HEK293 (cell line): ENCODE data around the gene TPST1.

ENCODE experiments used
- CTCF ChIA-PET: fragments of 350-600 bp; formaldehyde crosslinking; extraction: SDS; loops from one replicate; lab custom pipeline; 2021; ENCODE audit warnings: antibody characterized with exemption; lab: Yijun Ruan, JAX
- POLR2A ChIA-PET: fragments of 300-600 bp; formaldehyde crosslinking; extraction: SDS; loops from one replicate; lab custom pipeline; 2020; ENCODE audit warnings: antibody characterized with exemption, inconsistent platforms; lab: Yijun Ruan, JAX
- H3K27ac ChIP-seq: fragments of 200-500 bp; sonication (Bioruptor generic); 2 replicates; pipeline ENCODE4 v1.5.1; 2014; ENCODE audit warnings: low read depth, low read length, control low read depth, inconsistent platforms; ENCODE audit errors: extremely low read depth
- H3K36me3 ChIP-seq, 2 experiments: fragments of 200-500 bp in 1 of 2; sonication (Bioruptor generic) in 1 of 2; 1 replicate in 1 of 2; 2 replicates in 1 of 2; pipeline ENCODE4 v1.5.1; 2014 to 2017; ENCODE audit warnings: inconsistent platforms in 2 of 2, low read length in 2 of 2; ENCODE audit not compliant: control insufficient read depth in 2 of 2, insufficient read depth in 1 of 2
- H3K4me1 ChIP-seq: fragments of 200-500 bp; sonication (Bioruptor generic); 2 replicates; pipeline ENCODE4 v1.5.1; 2014; ENCODE audit warnings: mild to moderate bottlenecking, low read length, inconsistent platforms; ENCODE audit not compliant: control insufficient read depth, insufficient read depth
- H3K4me3 ChIP-seq: 2 replicates; pipeline ENCODE4 v1.5.1; 2011; ENCODE audit warnings: low read depth, mild to moderate bottlenecking, control low read depth, low read length, moderate library complexity
- H3K9me3 ChIP-seq: fragments of 200-500 bp; sonication (Bioruptor generic); 2 replicates; pipeline ENCODE4 v1.5.1; 2014; ENCODE audit warnings: low read depth, low read length, inconsistent platforms; ENCODE audit not compliant: control insufficient read depth, insufficient read depth
- KLF16 ChIP-seq: fragments of 450-650 bp; formaldehyde crosslinking; IDR thresholded peaks from 2 replicates; pipeline ENCODE4 v1.5.1; 2017; ENCODE audit warnings: missing biosample characterization, missing genetic modification characterization
- SALL2 ChIP-seq: fragments of 450-650 bp; formaldehyde crosslinking; IDR thresholded peaks from 2 replicates; pipeline ENCODE4 v1.5.0; 2017; ENCODE audit warnings: missing biosample characterization, mild to moderate bottlenecking, missing genetic modification characterization, borderline replicate concordance
- SCRT1 ChIP-seq: fragments of 450-650 bp; formaldehyde crosslinking; IDR thresholded peaks from 2 replicates; pipeline ENCODE4 v1.5.1; 2016; ENCODE audit warnings: missing biosample characterization, missing genetic modification characterization, borderline replicate concordance
- ZBTB48 ChIP-seq: fragments of 450-650 bp; formaldehyde crosslinking; IDR thresholded peaks from 2 replicates; pipeline ENCODE4 v1.5.1; 2016; ENCODE audit warnings: missing biosample characterization, missing genetic modification characterization
- ZFP3 ChIP-seq: fragments of 450-650 bp; formaldehyde crosslinking; IDR thresholded peaks from 2 replicates; pipeline ENCODE4 v1.5.1; 2016; ENCODE audit warnings: low read depth, missing biosample characterization, missing genetic modification characterization
- ZIC2 ChIP-seq: fragments of 450-650 bp; formaldehyde crosslinking; IDR thresholded peaks from 2 replicates; pipeline ENCODE4 v1.5.1; 2016; ENCODE audit warnings: missing biosample characterization, missing genetic modification characterization
- ZNF10 ChIP-seq: fragments of 450-650 bp; formaldehyde crosslinking; IDR thresholded peaks from 2 replicates; pipeline ENCODE4 v1.5.1; 2017; ENCODE audit warnings: missing biosample characterization, missing genetic modification characterization
- ZNF19 ChIP-seq: fragments of 450-650 bp; formaldehyde crosslinking; IDR thresholded peaks from 2 replicates; pipeline ENCODE4; 2016; ENCODE audit warnings: missing biosample characterization, missing genetic modification characterization, low read depth
- ZNF404 ChIP-seq: fragments of 450-650 bp; formaldehyde crosslinking; IDR thresholded peaks from 2 replicates; pipeline ENCODE4 v1.5.1; 2017; ENCODE audit warnings: missing biosample characterization, missing genetic modification characterization
- ZNF514 ChIP-seq: fragments of 450-650 bp; formaldehyde crosslinking; IDR thresholded peaks from 2 replicates; pipeline ENCODE4 v1.5.1; 2016; ENCODE audit warnings: missing biosample characterization, missing genetic modification characterization
- ZNF596 ChIP-seq: fragments of 450-650 bp; IDR thresholded peaks from 2 replicates; pipeline ENCODE4 v1.5.0; 2018; ENCODE audit warnings: missing biosample characterization, mild to moderate bottlenecking, missing genetic modification characterization, moderate library complexity
- ZNF654 ChIP-seq: fragments of 450-650 bp; formaldehyde crosslinking; IDR thresholded peaks from 2 replicates; pipeline ENCODE4 v1.5.1; 2016; ENCODE audit warnings: low read depth, missing biosample characterization, missing genetic modification characterization
- ZNF677 ChIP-seq: fragments of 450-650 bp; IDR thresholded peaks from 2 replicates; pipeline ENCODE4 v1.5.0; 2018; ENCODE audit warnings: missing biosample characterization, mild to moderate bottlenecking, missing genetic modification characterization, moderate library complexity
- TF ChIP-seq, protein P1 (sequence below): fragments of 450-650 bp; formaldehyde crosslinking; IDR thresholded peaks from 2 replicates; pipeline ENCODE4 v1.5.1; 2016; ENCODE audit warnings: missing biosample characterization, missing genetic modification characterization
- TF ChIP-seq, protein P2 (sequence below): fragments of 450-650 bp; formaldehyde crosslinking; IDR thresholded peaks from 2 replicates; pipeline ENCODE4 v1.5.1; 2016; ENCODE audit warnings: missing biosample characterization, missing genetic modification characterization

Gene TPST1

DNA sequence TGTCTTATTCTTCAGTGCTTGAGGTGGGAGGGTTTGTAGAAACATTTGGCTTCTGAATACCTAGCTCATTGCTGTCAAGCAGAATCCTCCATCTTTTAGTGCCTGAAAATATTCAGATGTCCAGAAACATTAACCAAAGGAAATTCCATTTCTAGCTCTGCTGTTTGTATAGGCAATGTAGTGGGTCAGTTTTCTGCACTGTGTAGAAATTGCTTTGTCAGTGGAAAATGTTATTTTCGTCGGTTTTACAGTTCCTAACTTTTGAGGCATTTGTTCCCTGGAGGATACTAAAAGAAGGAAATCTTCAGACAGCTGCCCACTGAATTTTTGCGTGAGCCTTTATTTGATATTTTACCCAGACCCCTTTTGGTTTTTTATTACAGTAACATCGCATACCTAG, 143.4 kb downstream of the TPST1 start:
- Histone ChIP-seq H3K4me1 (no peaks in the 10 kb centered on the region), H3K36me3 (no peaks in the 10 kb centered on the region; a peak in 1 of 3 replicates), H3K4me3 (no peak overlapping the region), H3K9me3 (no peaks in the 10 kb centered on the region), H3K27ac (no peak overlapping the region)
- TF ChIP-seq, protein P1, sequence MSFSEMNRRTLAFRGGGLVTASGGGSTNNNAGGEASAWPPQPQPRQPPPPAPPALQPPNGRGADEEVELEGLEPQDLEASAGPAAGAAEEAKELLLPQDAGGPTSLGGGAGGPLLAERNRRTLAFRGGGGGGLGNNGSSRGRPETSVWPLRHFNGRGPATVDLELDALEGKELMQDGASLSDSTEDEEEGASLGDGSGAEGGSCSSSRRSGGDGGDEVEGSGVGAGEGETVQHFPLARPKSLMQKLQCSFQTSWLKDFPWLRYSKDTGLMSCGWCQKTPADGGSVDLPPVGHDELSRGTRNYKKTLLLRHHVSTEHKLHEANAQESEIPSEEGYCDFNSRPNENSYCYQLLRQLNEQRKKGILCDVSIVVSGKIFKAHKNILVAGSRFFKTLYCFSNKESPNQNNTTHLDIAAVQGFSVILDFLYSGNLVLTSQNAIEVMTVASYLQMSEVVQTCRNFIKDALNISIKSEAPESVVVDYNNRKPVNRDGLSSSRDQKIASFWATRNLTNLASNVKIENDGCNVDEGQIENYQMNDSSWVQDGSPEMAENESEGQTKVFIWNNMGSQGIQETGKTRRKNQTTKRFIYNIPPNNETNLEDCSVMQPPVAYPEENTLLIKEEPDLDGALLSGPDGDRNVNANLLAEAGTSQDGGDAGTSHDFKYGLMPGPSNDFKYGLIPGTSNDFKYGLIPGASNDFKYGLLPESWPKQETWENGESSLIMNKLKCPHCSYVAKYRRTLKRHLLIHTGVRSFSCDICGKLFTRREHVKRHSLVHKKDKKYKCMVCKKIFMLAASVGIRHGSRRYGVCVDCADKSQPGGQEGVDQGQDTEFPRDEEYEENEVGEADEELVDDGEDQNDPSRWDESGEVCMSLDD (tag by site-specific recombination) = no peak
- TF ChIP-seq ZNF404 (tag by site-specific recombination) (no peak), ZFP3 (tag by site-specific recombination) (no peak), ZNF677 (tag by site-specific recombination) (no peak)
- POLR2A ChIA-PET = interaction anchor here (0.6 kb wide), 1 partner anchor 283 kb away, joined by 4 read pairs; no protein-coding TSS in a partner anchor
- CTCF ChIA-PET = interaction anchor here (0.6 kb wide), 1 partner anchor 332 kb away, joined by 3 read pairs; no protein-coding TSS in a partner anchor

DNA sequence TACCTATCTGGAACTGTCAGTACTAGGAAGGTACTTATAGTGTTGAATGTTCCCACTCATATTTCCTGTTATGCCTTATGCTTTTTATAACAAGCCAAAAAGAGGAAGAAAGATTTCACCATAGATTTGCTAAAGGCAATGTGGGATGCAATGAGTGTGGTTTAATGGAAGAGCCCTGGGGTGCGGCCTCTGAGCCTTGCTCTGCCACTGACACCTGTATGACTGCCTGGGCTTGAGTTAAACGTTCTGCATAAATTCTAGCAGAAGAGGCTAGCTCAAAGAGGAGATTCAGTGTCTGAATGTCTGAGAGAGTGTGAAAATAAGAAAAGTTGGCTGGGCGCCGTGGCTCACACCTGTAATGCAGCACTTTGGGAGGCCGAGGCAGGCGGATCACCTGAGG, 143.8 kb downstream of the TPST1 start:
- ChIA-PET CTCF (no interaction called here), POLR2A (interaction anchor here (0.6 kb wide), 1 partner anchor 284 kb away, joined by 4 read pairs; no protein-coding TSS in a partner anchor)
- no peak for TF ChIP-seq ZNF19 (tag by site-specific recombination)
- TF ChIP-seq, protein P2, sequence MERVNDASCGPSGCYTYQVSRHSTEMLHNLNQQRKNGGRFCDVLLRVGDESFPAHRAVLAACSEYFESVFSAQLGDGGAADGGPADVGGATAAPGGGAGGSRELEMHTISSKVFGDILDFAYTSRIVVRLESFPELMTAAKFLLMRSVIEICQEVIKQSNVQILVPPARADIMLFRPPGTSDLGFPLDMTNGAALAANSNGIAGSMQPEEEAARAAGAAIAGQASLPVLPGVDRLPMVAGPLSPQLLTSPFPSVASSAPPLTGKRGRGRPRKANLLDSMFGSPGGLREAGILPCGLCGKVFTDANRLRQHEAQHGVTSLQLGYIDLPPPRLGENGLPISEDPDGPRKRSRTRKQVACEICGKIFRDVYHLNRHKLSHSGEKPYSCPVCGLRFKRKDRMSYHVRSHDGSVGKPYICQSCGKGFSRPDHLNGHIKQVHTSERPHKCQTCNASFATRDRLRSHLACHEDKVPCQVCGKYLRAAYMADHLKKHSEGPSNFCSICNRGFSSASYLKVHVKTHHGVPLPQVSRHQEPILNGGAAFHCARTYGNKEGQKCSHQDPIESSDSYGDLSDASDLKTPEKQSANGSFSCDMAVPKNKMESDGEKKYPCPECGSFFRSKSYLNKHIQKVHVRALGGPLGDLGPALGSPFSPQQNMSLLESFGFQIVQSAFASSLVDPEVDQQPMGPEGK = no peak
- no peak for TF ChIP-seq KLF16 (tag by site-specific recombination)
- no peak for TF ChIP-seq SALL2
- Histone ChIP-seq H3K4me1 (no peaks in the 10 kb centered on the region), H3K27ac (no peak overlapping the region), H3K9me3 (no peaks in the 10 kb centered on the region), H3K36me3 (no peaks in the 10 kb centered on the region; a peak in 1 of 3 replicates), H3K4me3 (no peak overlapping the region)

DNA sequence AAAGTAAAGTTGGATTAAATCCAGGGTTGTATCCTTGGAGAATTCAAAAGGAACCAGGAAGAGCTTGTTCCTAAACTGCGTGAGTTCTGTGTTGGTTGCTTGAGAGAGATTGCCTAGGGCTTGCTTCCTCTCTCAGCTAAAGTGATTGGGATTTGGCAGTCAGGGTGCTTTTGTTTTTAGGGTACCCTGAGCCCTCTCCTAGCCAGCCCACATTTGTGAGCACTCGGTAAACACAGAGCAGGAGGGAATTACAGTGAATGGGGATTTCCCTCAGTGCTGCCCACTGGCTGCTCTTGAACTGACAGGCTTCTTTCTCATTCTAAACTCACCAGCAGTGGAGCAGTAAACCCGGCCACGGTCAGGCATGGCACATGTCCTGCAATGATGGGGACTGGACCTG, 146.9 kb downstream of the TPST1 start:
- CTCF ChIA-PET = interaction anchor here (0.6 kb wide), 2 partner anchors 157 to 175 kb away, joined by 6 read pairs; no protein-coding TSS in a partner anchor
- no peaks in the 10 kb centered on the region for H3K9me3 ChIP-seq
- no peaks in the 10 kb centered on the region for H3K4me1 ChIP-seq
- TF ChIP-seq ZNF596 (tag by site-specific recombination) (no peak), SCRT1 (tag by site-specific recombination) (no peak), ZNF514 (tag by site-specific recombination) (no peak), ZBTB48 (tag by site-specific recombination) (no peak), ZNF10 (tag by site-specific recombination) (no peak), ZNF654 (no peak), ZIC2 (tag by site-specific recombination) (no peak)
- POLR2A ChIA-PET = interaction anchor here (0.5 kb wide), 1 partner anchor 7 kb away, joined by 5 read pairs; no protein-coding TSS in a partner anchor
- H3K4me3 ChIP-seq = no peak overlapping the region
- no peak overlapping the region for H3K27ac ChIP-seq
- no peaks in the 10 kb centered on the region; a peak in 1 of 3 replicates for H3K36me3 ChIP-seq
